ENCODE measurements around the gene CDK10.
"Not testable (repeated sequence)": the region's sequence is repeated elsewhere in the genome, so short reads cannot be mapped to it uniquely, and the experiment has no call there.

The CDK10 gene, protein sequence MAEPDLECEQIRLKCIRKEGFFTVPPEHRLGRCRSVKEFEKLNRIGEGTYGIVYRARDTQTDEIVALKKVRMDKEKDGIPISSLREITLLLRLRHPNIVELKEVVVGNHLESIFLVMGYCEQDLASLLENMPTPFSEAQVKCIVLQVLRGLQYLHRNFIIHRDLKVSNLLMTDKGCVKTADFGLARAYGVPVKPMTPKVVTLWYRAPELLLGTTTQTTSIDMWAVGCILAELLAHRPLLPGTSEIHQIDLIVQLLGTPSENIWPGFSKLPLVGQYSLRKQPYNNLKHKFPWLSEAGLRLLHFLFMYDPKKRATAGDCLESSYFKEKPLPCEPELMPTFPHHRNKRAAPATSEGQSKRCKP

DNA sequence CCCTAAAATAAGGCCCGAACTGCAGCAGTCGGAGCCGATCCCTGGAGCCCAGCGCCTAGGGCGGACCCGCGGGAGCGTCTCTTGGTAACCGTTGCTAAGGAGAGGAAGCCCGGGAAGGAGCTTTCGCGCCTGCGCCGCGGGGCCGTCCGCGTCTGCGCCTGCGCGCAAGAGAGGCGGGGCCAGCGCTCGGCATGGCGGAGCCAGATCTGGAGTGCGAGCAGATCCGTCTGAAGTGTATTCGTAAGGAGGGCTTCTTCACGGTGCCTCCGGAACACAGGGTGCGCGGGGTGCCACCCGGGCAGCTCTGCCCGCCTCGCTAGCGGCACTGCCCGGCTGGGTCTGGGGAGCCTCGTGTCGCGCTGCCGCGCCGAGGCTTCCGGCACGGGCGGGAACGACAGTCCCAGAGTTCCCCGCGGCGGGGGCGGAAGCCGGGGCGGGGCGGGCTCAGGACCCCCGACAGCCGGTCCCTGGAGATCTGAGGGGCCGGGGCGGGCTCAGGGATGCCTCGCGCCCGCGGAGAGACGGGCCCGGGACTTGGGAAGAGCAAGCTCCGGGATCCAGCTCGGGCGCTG lies at the start of gene CDK10:
Gene CDK10, plus strand, starts transcription at position 170 of the 572 bp plus-strand sequence. Its CDS starts 22 bp downstream, at position 192.
- peak; percentile 73 to 88 for DNase-seq (ENCODE audit: low read depth in 2 of 2)

DNA sequence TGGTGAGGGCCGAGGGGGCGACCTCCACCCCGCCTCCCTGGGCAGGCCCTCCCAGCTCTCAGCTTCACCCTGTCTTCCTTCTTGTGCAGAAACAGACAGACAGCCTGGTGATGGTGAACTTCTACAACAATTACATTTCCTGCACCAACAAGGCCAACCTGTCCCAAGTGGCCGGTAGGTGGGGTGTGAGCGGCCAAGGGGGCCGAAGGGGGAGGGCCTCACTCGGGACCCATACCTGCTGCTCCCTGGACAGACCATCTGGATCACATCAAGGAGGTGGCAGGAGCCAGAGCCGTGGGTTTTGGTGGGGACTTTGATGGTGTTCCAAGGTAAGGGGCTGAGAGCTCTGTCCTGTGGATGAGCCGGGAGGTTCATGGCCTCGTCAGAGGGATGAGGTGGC lies 49.1 kb upstream of the CDK10 start:
- no peak for DNase-seq (ENCODE audit: low read depth in 2 of 2)

DNA sequence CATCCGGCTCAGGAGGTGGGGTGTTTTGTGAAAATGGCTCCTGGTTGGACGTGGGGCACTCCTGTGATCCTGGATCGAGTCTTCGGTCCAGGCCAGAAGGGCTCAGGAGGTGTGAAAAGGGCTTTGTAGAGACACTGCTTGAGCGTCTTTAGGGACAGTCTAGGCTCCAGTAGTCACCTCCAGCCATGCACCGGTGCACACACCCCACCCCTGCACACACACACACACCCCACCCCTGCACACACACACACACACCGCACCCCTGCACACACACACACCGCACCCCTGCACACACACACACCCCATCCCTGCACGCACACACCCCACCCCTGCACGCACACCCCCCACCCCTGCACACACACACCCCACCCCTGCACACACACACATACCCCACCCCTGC lies 48.0 kb upstream of the CDK10 start:
- no peak for DNase-seq (ENCODE audit: low read depth in 2 of 2)

DNA sequence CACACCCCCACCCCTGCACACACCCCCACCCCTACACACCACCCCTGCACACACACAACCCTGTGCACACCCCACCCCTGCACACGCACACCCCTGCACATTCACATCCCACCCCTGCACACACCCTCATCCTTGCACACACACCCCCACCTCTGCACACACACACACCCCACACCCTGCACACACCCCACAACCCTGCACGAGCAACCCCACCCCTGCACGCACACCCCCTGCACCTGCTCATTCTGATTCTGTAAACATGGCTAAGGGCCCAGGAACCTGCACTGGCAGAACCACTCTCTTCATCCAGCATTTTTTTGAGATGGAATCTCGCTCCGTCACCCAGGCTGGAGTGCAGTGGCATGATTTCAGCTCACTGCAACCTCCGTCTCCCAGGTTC lies 47.1 kb upstream of the CDK10 start:
- DNase-seq (ENCODE audit: low read depth in 2 of 2), result no peak

DNA sequence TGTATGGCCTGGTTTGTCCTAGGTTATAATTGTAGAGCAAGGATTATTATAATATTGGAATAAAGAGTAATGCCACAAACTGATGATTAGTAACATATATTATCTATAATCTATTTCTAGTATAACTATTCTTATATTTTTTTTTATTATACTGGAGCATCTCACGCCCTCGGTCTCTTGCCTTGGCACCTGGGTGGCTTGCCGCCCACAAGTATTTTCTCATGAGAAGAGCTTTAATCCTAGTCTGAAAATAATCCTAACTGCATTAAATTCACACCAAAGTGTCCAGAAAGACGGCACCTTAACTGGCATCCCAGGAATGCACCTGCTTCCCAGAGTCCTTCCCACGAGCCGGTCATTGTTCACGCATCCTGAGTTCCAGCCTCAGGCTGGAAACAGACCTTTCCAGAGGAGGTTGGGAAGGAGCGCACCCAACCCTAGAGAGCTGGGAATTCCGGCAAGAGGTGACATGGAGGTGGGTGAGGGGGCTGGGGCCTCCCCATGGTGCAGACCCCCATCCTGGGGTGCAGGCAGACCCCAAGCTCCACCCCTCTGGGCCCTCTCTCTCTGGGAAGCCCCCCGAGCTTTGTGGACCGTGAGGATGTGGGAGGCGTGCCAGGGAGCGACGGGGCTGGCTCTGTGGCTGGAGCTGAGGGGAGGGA lies 44.9 kb upstream of the CDK10 start:
- no peak for DNase-seq (ENCODE audit: low read depth in 2 of 2)

DNA sequence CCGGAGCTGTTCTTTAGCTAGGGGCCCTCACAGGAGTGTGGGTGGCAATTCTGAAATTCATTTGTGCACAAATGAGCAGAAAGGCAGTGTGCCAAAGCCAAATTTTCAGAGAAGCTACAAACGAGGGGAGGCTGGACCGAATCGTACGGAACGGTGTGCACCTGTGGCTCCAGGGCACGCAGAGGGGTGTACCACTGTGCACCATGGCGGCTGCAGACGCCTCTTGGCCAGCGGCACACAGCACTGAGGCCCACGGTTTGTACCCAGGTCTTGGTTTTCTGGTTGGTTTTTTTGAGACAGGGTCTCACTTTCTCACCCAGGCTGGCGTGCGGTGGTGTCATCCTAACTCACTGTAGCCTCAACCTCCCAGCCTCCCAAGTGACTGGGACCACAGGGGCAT lies 43.9 kb upstream of the CDK10 start:
- no peak for DNase-seq (ENCODE audit: low read depth in 2 of 2)

DNA sequence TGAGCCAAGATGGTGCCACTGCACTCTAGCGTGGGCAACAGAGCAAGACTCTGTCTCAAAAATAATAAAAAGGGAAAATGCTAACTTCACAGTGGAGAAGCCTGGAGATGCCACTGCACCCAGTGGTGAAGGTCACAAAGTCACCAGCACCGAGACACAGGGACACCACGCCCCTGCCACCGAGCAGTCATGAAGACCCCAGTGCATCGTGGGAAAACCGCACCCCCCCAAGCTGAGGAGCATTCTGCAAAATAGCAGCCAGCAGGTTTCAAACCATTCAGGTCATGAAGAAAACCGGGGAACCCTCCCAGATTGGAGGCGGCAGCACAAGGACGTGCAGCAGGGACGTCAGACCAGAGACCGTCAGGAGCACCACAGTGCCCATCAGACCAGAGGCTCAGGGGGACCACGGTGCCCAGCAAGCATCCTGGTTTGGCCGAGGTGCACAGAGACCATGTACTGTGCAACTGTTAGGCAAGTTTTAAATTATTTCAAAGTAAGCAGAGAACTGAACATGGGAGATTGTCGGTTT lies 42.7 kb upstream of the CDK10 start:
- no peak for DNase-seq (ENCODE audit: low read depth in 2 of 2)

DNA sequence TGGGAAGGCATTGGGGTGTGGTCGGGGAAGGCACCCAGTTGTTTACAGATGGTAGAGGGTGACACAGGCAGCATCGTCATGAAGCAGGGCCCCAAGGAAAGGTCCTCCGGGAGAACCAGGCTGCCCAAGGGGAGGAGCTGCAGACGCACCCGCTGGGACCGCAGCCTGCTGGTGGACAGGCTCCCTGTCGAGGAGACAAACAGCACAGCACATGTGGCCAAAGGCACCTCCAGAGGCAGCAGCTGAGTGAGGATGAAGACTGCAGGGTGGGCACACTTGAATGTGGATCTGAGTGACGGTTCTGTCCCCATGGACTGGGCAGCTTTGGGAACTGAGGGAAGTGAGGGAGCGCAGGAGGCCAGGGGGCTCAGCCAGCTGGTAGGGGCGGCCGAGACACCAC lies 41.4 kb upstream of the CDK10 start:
- no peak for DNase-seq (ENCODE audit: low read depth in 2 of 2)

DNA sequence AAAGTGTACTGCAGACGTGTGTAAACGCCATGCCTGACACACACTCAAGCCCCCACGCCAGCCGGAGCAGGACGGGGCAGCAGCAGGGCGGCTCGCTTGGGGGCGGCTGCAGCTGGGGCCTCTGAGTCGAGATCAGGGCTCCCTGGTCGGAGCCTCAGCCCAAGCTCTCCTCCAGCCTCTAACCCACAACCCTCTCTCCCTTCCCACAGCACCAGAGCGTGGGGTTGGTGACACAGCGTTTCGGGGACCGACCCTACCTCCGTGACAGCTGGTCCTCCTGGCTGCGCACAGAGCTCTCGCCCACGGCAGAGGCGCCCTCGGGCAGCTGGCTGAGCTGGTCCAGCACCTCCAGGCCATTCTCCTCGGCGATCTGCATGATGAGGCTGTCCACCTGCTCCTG lies 40.2 kb upstream of the CDK10 start:
- DNase-seq (ENCODE audit: low read depth in 2 of 2), result no peak

DNA sequence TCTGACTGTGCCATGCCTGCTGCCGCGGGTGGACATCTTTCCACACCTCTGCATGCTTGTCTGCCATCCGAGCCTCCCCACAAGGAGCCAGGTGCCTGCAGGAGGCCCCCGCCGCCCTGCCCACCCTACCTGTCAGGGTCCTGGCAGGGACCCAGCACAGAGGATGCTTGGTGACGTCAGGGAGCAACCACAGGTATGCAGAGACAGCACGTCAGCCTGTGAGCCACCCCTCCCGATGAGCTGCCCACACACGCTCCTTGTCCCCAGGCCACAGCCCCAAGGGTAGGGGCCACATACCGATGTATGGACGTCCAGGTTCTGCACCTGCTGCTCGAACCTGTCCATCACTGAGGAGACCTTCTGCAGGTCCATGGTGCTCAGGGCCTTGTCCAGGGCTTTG lies 39.6 kb upstream of the CDK10 start:
- no peak for DNase-seq (ENCODE audit: low read depth in 2 of 2)

DNA sequence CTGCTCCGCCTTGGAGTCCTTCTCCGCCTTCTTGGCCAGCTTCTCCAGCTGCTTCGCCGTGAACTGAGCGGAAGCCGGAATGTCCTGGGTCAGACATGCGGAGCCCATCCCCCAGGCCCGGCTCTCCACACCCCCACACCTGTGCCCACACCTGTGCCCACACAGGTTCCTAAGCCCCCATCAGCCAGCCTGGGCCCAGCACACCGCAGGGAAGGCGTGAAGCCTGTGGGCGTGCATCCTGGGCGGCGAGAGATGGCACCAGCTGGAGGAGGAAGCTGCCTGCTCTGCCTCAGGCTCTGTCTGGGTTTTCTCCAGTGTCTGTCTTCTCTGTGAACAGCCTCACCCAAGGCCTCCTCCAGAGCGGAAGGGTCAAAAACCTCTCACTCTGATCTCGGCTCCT lies 34.9 kb upstream of the CDK10 start:
- DNase-seq (ENCODE audit: low read depth in 2 of 2), result no peak

DNA sequence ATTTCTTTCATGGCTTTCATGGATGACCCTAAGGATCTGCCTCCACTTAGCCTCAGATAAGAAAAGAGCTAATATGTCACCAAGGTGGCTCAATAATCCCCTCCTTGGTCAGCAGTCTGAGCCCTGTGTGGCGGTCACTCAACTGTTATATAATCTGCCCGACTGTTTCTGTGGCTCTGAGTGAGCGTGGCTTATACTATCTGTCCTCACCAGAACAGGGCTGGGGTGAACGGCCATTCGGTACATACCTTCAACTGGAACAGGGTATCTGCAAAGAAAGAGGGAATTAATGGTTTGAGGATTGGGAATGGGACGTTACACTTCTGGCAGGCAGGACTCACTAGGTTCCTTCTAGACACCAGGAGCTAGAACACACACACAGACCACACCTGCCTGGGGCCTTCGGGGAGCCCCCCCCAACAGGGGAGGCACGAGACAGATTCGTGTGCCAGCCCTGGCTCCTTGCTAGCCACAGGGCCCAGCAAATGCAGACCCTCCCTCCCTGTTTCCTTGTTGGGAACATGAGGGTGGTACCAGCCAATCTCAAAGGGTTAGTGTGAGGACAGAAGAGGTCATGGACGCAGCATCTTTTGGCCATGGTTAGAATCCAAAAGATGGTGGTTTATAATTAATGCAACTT lies 32.7 kb upstream of the CDK10 start:
- DNase-seq (ENCODE audit: low read depth in 2 of 2), result no peak

DNA sequence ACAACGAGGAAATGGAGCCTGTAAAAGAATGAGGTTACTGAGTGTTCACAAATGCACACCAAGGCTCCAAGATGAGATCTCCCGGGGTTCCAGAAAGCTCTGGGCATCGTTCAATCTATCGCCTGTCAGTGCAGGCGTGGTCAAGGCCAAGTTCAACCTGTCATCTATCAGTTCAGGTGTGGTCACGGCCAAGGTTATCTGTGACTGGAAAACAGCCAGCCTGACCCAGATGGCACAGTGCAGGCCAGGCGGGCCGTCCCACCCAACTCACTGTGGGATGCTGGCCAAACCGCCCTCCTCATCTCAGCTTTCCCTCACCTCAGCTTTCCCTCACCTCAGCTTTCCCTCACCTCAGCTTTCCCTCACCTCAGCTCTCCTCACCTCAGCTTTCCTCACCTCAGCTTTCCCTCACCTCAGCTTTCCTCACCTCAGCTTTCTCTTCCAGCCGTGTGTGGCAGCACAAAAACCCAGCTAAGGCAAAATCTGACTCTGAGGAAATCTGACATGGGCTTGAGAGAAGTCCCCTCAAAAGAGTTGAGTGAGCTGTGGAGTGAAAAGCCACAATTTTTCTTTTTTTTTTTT lies 31.3 kb upstream of the CDK10 start:
- no peak for DNase-seq (ENCODE audit: low read depth in 2 of 2)

DNA sequence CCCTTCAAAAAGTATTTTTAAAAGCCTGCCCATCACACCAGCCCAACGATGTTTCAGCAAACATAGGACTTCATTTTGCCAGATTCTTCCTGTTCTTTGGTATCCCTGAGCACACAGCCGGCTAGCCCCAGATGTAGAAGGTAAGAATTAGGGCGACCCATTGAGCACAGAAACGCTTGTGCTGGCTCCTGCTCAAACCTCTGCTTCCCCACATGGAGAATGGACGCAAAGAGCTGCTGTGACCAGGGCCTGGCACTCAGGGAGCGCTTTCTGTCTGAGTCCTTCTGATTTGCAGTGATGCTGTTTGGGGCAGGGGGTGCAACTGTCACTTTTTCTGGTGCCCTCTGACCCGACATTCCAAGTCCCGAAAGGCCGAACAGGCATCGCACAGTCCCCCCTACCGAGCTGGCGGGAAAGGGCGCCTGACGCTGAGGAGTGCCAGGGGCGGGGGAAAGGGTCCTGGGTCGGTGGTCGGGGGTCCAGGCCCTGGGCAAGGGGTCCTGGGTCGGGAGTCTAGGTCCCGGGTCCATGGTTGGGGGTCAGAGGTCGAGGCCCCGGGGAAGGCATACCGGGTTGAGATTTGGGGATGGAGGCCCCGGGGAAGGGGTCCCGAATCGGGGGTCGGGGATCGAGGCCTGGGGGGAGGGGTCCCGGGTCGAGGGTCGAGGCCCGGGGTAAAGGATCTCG lies 29.9 kb upstream of the CDK10 start:
- no peak for DNase-seq (ENCODE audit: low read depth in 2 of 2)

DNA sequence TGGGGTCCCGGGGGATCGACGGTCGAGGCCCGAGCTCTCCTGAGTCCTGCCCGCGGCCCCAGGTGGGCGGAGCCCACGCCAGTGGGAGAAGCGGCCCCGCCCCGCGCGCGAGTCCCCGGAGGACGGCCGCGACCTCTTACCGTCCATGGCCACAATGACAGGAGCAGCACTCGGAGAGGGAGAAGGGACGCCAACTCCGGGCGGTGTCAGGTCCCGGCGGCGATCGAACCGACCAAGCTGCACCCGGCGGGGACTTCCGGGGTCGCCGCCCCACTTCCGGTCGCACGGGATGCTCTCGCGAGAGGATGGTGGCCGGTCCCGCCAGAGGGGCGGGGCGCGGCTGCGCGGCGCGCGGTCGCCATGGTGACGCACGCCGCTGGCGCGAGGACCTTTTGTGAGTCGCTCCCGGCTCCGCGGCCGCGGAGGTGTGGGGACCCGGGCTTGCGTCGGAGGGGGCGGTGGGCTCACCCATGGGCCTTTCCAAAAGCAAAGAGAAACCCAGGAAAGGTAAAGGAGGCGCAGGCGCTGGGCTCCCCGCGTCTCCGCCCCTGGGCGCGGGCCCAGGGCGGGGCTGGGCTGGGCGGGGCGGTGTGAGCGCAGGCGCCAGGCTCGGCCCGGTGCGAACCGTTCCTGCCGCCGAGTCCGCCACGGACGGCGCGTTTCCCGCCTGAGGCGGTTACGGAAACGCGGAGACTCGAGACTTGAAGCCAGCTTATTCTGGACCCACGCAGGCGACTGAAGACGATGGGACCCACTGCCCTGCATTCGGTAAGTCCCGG lies 28.9 kb upstream of the CDK10 start, which contains the start of the genes CHMP1A and SPATA33:
Gene CHMP1A, minus strand, starts transcription at position 267 of the 779 bp plus-strand sequence. Its CDS starts 120 bp downstream, at position 147.
Gene SPATA33, plus strand, starts transcription at position 395 of the 779 bp plus-strand sequence. Its CDS starts 76 bp downstream, at position 471.
- peak; percentile 83 to 84 for DNase-seq (ENCODE audit: low read depth in 2 of 2)

DNA sequence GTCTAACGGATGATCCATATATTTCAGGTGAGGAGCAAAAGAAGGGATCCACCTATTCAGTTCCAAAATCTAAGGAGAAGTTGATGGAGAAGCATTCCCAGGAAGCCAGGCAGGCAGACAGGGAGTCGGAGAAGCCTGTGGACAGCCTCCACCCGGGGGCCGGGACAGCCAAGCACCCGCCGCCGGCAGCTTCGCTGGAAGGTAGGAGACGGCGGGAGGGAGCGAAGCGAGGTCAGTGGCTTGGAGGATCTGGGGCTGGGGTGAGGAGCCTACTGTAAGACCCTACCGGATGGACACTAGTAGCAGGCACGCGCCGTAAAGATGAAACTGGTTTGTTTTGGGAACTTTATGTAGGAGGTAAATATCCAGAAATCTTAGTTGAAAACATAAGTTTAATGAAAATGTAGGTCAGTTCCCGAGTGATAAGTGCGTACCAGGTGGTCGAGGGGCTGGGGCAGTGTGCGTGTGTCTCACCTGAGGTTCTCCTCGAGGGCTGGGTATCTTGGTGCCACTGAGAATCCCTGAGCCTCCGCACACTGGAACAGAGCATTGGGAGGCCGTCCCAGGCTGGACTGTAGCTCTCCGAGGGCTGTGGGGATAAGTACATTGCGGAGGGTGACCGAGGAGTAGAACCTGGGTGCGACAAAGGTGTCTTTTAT lies 28.1 kb upstream of the CDK10 start:
- DNase-seq (ENCODE audit: low read depth in 2 of 2), result no peak

DNA sequence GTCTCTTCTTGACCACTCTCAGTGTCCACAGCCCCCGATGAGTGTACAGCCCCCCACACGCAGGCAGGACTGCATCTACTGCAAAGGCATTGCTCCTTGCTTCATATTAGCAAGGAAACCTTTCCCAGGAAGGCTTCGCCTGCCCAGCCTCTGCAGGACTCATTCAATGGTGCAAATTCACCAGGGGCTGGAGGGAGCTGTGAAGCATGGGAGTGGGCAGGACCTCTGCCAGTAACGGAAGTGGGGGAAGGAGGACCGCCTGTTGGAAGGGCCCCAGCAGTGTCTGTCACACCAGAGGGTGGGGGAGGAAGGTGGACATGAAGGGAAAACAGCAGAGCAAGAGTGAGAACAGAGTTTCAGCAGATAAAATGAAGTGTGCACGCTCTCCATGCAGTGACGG lies 26.3 kb upstream of the CDK10 start:
- DNase-seq (ENCODE audit: low read depth in 2 of 2), result no peak

DNA sequence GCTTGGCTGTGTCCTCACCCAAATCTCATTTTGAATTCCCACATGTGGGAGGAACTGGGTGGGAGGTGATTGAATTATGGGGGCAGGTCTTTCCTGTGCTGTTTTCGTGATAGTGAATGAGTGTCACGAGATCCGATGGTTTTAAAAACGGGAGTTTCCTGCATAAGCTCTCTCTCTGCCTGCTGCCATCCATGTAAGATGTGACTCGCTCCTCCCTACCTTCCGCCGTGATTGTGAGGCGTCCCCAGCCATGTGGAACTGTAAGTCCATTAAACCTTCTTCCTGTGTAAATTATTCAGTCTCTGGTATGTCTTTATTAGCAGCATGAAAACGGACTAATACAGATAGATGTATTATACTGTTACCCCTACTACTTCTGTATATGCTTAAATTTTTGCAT lies 25.3 kb upstream of the CDK10 start:
- DNase-seq (ENCODE audit: low read depth in 2 of 2), result no peak

DNA sequence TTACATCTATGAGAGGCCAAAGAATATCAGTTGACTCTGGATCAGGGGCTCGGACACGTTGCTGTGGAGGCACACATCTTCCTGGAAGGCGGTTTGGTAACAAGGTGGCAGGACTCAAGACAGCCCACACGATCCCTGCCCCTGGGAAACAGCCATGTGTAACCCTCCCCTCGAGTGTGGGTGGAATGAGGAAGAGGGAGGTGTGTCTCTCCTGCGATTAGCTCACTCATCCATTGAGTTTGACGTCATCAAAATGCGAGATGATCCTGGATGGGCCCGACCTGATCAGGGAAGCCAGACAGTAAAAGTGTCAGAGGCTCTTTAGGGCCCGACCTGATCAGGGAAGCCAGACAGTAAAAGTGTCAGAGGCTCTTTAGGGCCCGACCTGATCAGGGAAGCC lies 22.3 kb upstream of the CDK10 start:
- DNase-seq (ENCODE audit: low read depth in 2 of 2), result not testable (repeated sequence)

DNA sequence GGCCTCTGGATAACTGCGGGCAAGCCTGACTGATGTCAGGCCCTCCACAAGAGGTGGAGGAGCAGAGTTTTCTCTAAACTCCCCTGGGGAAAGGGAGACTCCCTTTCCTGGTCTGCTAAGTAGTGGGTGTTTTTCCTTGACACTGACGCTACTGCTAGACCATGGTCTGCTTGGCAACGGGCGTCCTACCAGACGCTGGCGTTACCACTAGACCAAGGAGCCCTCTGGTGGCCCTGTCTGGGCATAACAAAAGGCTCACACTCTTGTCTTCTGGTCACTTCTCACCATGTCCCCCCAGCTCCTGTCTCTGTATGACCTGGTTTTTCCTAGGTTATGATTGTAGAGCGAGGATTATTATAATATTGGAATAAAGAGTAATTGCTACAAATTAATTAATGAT lies 19.5 kb upstream of the CDK10 start:
- not testable (repeated sequence) for DNase-seq (ENCODE audit: low read depth in 2 of 2)

Data from stimulated activated CD4-positive, alpha-beta T cell treated with anti-CD3 and anti-CD28 coated beads, Interleukin-1b, Interleukin-23, amount 100 ng/mL, for 1 hour (primary cell).